Erythroblast (primary cell): ENCODE results near the gene SOCS7.

Source experiments
- DNase-seq, 2 experiments: peaks; one replicate each; lab custom pipeline; 2025; lab: John Stamatoyannopoulos, UW
- GATA1 ChIP-seq: IDR thresholded peaks from 2 replicates; pipeline ENCODE4 v1.6.1; 2011; ENCODE audit warnings: low read depth, mild to moderate bottlenecking, control low read depth, low read length, moderate library complexity
- POLR2A ChIP-seq: IDR thresholded peaks from 2 replicates; pipeline ENCODE4 v1.6.1; 2011; ENCODE audit warnings: mild to moderate bottlenecking, low read length

Gene SOCS7

DNA sequence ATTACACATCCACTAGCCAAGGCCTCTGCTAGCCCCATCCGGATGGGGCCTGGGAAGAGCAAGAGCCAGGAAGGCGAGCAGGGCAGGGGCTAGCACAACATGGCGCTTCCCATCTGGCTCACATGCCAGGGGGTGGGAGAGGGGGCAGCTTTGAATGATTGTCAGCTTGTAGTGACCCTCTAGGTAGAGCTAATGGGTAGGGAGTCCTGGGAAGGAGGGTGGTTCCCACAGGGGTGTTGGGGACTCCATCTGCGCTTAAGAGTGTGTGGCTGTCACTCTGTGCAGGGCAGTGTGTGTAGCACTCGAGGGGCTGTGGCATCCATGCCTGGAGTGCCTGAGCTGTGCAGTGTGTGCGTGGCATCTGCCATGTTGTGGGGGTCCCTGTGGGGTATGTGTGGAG, 101.1 kb downstream of the SOCS7 start:
- no peak for DNase-seq
- TF ChIP-seq GATA1 (no peak), POLR2A (no peak)

DNA sequence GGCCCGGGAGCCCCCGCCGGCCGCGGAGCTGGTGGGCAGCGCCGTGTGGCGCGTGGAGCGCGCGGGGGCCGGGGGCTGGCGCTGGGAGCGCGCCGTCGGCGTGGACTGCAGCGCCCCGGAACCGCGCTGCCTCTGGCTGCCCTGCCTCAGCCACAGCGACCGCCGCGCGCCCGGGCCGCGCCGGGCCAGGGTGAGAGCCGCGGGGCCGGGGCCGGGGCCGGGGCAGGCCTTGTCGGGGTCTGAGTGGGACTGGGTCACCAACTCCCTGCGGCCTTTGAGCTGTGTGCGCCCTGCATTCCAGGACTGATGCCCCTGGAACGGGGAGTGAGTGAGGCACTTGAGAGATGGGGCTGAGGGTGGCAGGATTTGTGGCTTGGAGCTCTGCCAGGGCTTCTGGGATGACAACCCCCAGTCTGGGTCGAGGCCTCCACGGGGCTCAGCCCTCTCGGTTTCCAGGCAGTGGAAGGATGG, 102.3 kb downstream of the SOCS7 start:
- peak in 1 of 2 experiments; percentile 21 for DNase-seq
- TF ChIP-seq POLR2A: no peak
- TF ChIP-seq GATA1: no peak

DNA sequence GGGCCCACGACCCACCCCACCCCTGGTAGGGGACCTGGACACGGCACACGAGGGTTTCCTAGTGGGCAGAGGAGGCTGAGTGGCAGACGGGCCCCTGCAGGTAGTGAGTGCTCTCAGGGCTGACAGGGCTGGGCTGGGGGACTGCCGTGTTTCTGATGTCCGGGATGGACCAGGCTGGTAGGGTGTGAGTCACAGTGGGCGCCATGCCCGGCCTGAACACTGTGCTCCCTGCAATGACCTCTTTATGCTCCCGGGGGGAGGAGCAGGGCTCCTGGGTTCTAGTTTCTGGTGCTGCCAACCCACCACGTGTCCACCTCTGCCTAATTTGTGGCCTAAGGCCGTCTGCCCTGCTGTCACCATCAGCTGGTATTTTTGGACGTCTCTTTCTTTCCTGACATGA, 102.9 kb downstream of the SOCS7 start:
- DNase-seq: peak in 1 of 2 experiments; percentile 30
- TF ChIP-seq POLR2A: no peak
- TF ChIP-seq GATA1: no peak
